Measurements from ENCODE around the gene RHD. TPM values are rescaled to one million over a fixed set of nuclear protein-coding genes. Genes with fewer than 3 reads are reported as not detected.

Gene RHD
- total and polyA plus RNA-seq, 2 experiments from 2014 or later = 0.19 TPM; not detected in 1

DNA sequence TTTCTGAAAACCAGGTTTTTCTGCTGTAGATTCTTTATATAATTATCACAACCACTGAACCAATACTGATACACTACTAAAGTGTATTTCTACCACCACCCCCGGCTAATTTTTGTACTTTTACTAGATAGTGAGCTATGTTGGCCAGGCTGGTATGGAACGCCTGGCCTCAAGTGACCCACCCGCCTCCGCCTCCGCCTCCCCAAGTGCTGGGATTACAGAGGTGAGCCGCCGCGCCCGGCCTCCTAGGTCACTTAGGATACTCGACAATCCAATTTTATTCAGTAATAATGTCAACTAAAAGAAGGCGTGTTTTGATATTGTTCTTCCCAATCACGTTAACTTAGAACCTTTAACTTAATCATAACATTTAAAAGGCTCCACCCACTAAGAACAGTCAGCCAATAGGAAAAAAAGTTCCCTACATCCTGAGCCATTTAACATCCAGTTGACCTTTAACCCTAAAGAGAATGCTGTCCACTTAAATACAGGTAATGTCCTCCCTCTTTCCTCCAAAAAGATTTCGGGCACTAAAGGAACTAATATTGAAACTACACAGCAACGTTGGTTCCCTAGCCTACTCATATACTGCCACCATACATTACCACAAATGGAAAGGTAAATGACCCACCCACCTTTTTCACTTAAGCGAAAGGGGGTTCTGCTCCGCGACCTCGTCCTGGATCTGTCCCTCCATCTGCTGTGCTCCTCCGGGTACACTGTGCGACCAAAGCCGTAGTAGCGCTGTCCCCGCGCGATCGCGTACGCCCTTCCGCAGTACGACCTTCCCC is 26.3 kb upstream of the RHD start:
- no peaks in the 10 kb centered on the region for H3K9me2 ChIP-seq (replicated peaks; ENCODE audit: insufficient read depth)

DNA sequence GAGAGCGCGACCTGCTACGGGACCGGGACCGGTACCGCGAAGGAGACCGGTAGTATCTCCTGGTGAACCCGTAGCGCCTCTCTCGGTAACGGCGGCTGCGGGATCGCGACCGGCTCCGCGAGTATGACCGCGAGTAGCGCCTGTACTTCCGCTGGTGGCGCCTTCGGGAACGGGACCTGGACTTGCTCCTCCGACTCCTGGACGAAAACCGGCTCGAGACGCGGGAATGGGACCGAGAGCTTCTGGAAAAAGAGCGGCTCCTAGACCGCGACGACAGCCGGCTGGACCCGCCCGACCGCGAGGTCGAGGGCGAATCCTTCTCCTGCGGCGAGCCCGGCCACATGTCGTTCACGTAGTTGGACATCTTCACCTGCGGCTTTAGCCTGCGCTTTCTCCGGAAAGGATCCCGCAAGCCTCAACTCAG is 25.7 kb upstream of the RHD start:
- Histone ChIP-seq H3K4me2 (peak overlapping the region; percentile 80), H3K36me3 (replicated peaks; ENCODE audit: insufficient read depth, low read depth) (peaks cover 4% of the 10 kb centered on the region), H3K9me3 (ENCODE audit: low read depth) (no peaks in the 10 kb centered on the region), H3K4me1 (ENCODE audit: insufficient read depth) (peaks cover 14% of the 10 kb centered on the region), H3K9me2 (replicated peaks; ENCODE audit: insufficient read depth) (no peaks in the 10 kb centered on the region), H4K20me1 (ENCODE audit: insufficient read depth, poor library complexity, severe bottlenecking) (peaks cover 32% of the 10 kb centered on the region), H2AFZ (peak overlapping the region; percentile 65), H3K27me3 (no peaks in the 10 kb centered on the region), H3K79me2 (peaks cover 48% of the 10 kb centered on the region), H3K27ac (peak overlapping the region; percentile 99), H3K4me3 (peak overlapping the region; percentile 87)
- WGBS (ENCODE audit: low lambda C conversion rate, missing lambda C conversion rate) = under 1% methylated on average over 52 of the region's 53 CpGs
- peak; percentile 26 for DNase-seq (ENCODE audit: low spot score)
- TF ChIP-seq EZH2phosphoT487 (IDR thresholded peaks at IDR 0.05; ENCODE audit: low read depth, severe bottlenecking, unreplicated experiment) = no peak
- no peak for TF ChIP-seq EZH2 (IDR thresholded peaks at IDR 0.05; ENCODE audit: borderline replicate concordance)
- TF ChIP-seq, protein P1, sequence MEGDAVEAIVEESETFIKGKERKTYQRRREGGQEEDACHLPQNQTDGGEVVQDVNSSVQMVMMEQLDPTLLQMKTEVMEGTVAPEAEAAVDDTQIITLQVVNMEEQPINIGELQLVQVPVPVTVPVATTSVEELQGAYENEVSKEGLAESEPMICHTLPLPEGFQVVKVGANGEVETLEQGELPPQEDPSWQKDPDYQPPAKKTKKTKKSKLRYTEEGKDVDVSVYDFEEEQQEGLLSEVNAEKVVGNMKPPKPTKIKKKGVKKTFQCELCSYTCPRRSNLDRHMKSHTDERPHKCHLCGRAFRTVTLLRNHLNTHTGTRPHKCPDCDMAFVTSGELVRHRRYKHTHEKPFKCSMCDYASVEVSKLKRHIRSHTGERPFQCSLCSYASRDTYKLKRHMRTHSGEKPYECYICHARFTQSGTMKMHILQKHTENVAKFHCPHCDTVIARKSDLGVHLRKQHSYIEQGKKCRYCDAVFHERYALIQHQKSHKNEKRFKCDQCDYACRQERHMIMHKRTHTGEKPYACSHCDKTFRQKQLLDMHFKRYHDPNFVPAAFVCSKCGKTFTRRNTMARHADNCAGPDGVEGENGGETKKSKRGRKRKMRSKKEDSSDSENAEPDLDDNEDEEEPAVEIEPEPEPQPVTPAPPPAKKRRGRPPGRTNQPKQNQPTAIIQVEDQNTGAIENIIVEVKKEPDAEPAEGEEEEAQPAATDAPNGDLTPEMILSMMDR (IDR thresholded peaks at IDR 0.05; ENCODE audit: poor library complexity) = no peak

More for the DNA sequence above, 26.3 kb upstream of the RHD start:
- Histone ChIP-seq H4K20me1 (ENCODE audit: insufficient read depth, poor library complexity, severe bottlenecking) (peaks cover 32% of the 10 kb centered on the region), H3K79me2 (peaks cover 48% of the 10 kb centered on the region), H3K4me3 (peak overlapping the region; percentile 87), H3K4me2 (peak overlapping the region; percentile 80), H3K36me3 (replicated peaks; ENCODE audit: insufficient read depth, low read depth) (peaks cover 4% of the 10 kb centered on the region), H3K4me1 (ENCODE audit: insufficient read depth) (peaks cover 16% of the 10 kb centered on the region), H3K9me3 (ENCODE audit: low read depth) (no peaks in the 10 kb centered on the region), H3K27ac (peak overlapping the region; percentile 99), H3K27me3 (no peaks in the 10 kb centered on the region), H2AFZ (no peak overlapping the region)
- peak; percentile 26 for DNase-seq (ENCODE audit: low spot score)
- WGBS (ENCODE audit: low lambda C conversion rate, missing lambda C conversion rate) = 25% methylated on average over 30 of the region's 30 CpGs
- no peak for TF ChIP-seq EZH2phosphoT487 (IDR thresholded peaks at IDR 0.05; ENCODE audit: low read depth, severe bottlenecking, unreplicated experiment)
- TF ChIP-seq, protein P1 (IDR thresholded peaks at IDR 0.05; ENCODE audit: poor library complexity) = no peak
- no peak for TF ChIP-seq EZH2 (IDR thresholded peaks at IDR 0.05; ENCODE audit: borderline replicate concordance)

DNA sequence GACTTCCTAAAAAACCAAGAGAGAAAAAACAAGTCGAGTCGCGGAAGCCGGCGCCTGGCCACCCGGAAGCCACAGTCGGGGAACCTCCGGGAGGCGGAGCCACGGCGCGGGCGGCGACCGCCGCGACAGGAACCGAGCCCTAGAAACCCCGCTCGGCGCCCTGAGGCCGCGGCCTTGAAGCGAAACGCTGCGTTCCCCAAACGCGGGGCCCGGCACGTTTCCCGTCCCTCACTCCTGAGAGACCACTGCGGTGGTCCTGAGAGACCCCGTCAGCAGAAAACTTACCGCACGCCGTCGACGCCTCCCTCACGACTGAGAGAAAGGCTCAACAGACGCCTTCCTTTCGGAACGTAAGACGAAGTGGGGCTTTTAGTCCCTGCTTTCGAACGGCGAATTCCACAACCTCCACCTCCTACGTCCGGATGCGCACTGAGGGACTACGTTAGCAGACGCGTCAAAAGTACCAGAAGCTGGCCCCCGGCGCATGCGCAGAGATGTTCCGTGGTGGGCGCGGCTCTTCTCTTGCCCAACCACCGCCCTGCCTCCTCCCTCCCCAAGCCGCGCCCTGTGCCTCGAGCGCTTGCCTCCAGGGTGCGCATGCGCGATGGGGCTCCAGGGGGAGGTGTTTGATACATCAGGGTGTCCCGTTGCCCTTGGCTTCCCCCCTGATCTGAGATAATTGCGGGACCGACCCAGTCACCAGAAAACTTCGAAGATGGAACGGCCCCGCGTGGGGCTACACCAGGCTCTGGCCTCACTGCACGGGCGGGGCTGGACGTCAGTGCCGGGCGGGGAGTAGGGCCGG is 25.1 kb upstream of the RHD start, which contains the start of gene RSRP1:
Gene RSRP1 (minus strand): TSS at position 431 of the 805 bp plus-strand sequence. CDS start 491 bp downstream, outside the sequence.
- peak within 1 kb of the TSS; percentile 80 for H3K4me2 ChIP-seq
- peaks cover 4% of the 10 kb centered on the region for H3K36me3 ChIP-seq (replicated peaks; ENCODE audit: insufficient read depth, low read depth)
- H3K9me3 ChIP-seq (ENCODE audit: low read depth) = no peaks in the 10 kb centered on the region
- peak within 1 kb of the TSS; percentile 87 for H3K4me3 ChIP-seq
- H3K27ac ChIP-seq = peak within 1 kb of the TSS; percentile 99
- WGBS (ENCODE audit: low lambda C conversion rate, missing lambda C conversion rate) = under 1% methylated on average over 75 of the region's 79 CpGs
- H3K9me2 ChIP-seq (replicated peaks; ENCODE audit: insufficient read depth) = no peaks in the 10 kb centered on the region
- no peaks in the 10 kb centered on the region for H3K27me3 ChIP-seq
- H4K20me1 ChIP-seq (ENCODE audit: insufficient read depth, poor library complexity, severe bottlenecking) = peaks cover 32% of the 10 kb centered on the region
- H2AFZ ChIP-seq = peak within 1 kb of the TSS; percentile 65
- H3K4me1 ChIP-seq (ENCODE audit: insufficient read depth) = peaks cover 14% of the 10 kb centered on the region
- DNase-seq (ENCODE audit: low spot score) = peak; percentile 100
- H3K79me2 ChIP-seq = peaks cover 43% of the 10 kb centered on the region
- TF ChIP-seq, protein P1 (IDR thresholded peaks at IDR 0.05; ENCODE audit: poor library complexity) = no peak
- no peak for TF ChIP-seq EZH2phosphoT487 (IDR thresholded peaks at IDR 0.05; ENCODE audit: low read depth, severe bottlenecking, unreplicated experiment)
- TF ChIP-seq EZH2 (IDR thresholded peaks at IDR 0.05; ENCODE audit: borderline replicate concordance) = no peak
